CD4-positive, alpha-beta T cell treated with Interleukin-17A for 1 hour (primary cell): ENCODE data around the gene PTPRN2.
A peak's percentile ranks its signal among the peaks of the same experiment; 100 is the strongest.
"Not testable (repeated sequence)": the region's sequence is repeated elsewhere in the genome, so short reads cannot be mapped to it uniquely, and the experiment has no call there.

Source experiments
- DNase-seq: peaks from one replicate; pipeline ENCODE4 v3.0.0-alpha.2; 2020

The PTPRN2 gene

DNA sequence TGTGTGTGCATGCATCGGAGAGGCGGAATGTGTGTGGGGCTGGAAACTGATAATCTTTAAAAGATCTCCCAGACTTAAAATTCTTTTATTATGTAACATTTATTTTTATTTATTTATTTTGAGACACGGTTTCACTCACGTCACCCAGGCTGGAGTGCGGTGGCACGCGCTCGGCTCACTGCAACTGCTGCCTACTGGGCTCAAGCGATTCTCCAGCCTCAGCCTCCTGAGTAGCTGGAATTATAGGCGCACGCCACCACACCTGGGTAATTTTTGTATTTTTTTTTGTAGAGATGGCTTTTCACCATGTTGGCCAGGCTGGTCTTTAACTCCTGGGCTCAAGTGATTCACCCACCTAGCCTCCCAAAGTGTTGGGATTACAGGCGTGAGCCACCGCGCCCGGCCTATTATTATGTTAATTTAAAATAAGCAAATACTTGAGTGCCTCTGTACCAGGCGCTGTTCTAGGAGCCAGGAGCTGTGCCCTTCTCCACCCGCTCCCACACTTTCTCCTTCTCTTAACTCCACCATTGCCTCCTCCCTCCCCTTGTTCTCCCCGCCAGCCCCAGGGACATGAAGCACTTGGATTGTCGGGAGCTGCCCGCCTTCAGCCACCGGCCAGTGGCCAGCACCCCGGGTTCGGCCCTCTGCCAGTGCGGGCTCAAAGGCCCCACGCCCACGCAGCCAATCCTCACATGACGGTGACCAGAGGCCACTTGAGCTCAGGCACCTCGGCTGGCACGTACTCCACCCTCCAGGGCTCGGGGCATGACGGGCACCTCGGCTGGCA lies 1087.3 kb downstream of the PTPRN2 start:
- no peak for DNase-seq

DNA sequence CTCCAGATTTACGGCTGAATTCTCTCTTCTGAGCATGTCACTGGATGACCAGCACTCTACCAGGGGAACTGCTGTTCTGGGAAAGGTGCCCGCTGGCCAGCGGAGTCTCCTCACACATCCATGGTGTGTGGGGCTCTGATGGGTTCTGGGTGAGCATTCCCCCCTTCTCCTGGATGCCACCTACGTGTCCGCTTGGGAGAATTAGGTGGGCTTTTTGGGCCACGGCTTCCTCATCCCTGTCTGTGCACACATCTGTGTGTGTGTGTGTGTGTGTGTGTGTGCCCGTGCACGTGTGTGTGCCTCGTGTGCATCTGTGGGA lies 1087.8 kb downstream of the PTPRN2 start:
- DNase-seq, result no peak

DNA sequence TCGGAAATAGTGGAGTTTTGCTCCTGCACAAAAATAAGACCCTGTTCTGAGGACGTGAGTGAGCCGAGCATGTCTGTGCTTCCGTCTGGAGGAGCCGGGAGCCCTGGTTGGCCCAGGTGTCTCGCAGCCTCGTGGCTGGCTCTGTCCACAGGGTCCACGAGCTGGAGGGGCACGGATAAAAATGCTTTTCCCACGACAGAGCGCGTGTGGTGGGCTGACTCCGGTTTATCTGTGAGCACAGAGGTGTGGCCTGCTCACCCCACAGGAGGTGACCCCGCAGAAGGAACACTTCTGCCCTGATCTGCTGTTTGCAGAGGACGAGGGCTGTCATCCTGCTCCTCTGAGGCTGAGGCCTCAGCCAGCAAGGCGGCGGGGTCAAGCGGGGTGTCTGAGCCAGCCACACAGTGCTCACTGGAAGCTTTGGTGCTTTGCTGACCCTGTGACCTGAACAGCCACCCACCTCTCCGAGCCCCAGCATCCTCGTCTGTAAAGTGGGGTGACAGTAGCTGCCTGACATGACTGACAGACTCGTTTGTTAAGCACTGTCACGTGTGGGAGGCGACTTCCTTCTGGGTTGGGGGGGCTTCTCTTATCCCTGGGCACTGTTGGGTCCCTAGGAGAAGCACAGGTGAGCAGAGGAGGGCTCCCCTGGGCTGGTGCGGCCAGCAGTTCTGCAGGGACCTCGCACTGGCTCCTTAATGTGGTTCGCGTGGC lies 1088.3 kb downstream of the PTPRN2 start:
- no peak for DNase-seq

- DNase-seq, result no peak
These were observed 1089.0 kb downstream of the PTPRN2 start for GRCh38 chr7:157498657-157499056.

DNA sequence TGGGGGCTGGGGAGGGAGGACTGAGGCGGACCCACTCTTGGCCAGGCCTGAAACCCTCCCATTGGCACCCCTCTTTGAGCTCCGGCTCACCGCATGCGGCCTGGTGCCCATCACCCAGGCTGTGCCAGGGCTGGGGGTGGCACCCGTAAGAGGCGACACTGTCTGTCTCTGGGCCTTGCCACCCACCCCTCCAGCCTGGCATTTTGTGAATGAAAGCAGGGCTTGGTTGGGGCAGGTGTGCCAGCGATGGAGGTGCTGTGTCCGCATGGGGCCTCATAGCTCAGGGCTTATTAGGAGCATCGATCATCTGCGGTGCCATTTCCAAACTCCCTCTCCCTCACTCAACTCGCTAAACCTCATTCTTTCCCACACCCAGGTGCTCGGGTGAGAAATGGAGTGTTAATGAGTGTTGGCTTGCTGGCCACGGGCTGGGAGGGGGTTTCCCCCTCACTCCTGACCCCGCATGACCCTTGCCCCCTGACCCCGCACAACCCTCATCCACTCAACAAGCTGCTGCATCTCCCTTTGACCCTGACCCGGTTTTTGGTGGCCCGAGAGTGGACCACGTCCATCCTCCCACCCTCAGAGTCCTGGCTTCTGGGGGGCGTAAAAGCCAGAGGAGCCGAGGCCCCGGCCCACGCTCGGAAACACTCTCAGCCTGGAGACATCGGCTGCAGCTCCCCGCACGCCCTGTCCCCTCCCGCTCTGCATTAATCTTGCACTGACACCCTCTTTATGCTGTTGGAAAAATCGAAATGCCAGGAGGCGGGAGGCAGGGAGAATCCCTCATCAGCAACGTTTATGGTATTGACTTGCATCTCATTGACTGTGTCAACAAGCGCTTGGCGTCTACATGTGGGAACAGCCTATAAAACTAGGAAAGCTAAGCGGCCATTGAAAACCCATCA lies 1089.6 kb downstream of the PTPRN2 start:
- DNase-seq, result no peak

GRCh38 chr7:157497367-157497743 lies 1090.3 kb downstream of the PTPRN2 start:
- DNase-seq, result no peak

DNA sequence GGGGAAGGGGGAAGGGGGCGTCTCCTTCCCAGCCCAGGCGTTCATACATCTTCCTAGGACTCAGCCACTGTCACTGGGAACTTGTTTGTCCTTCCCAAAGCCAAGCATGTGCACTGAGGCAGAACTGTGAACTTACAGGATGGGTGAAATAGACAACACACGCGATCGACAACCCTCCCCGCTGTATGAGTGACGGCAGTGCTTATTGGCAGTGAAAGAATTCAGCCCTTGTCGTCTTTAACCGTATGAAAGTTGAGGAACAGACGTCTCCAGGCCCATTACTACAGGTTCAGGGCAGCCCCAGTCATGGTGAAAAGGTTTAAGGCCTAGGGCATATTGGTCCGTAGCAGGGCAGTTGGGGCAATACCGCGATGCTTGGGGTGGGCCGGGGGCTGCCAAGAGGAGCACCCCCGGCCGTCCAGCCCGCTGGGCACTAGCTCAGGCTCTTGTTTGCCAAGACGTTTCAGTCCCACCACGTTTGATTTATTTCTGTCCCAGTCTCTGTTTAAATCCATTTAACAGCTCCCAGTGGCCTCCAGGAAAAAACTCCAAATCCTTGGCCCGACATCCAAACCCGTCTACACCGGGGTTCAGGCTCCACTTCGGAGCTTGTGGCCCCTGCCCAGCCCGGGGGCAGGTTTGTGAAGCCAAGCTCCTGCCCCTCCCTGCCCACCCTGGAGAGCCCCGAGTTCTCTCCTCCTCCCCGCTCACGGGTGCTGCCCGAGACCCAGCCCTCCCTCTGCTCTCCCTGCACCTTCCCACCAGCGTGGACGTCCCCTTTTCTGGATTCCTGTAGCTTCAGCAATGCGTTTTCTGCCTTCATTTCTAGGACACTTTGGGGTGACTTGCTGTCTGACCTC lies 1091.0 kb downstream of the PTPRN2 start:
- DNase-seq, result no peak

DNA sequence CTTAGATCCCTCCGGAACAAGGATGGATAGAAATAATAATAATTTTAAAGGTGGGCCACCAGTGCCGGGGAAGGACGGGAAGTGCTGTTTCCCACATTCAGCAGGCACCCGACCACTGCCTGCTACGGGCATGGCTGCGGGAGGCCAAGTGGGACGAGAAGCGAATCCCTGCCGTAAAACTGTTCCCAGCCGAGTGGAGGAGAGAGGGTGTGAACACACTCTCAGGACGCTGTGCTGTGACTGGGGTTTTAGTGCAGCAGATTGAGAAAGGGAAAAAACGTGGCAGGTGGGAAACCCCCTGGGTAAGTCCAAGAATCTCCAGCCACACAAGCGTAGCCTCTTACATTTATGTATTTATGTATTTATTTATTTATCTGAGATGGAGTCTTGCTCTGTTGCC lies 1092.0 kb downstream of the PTPRN2 start:
- DNase-seq, result peak; percentile 22

DNA sequence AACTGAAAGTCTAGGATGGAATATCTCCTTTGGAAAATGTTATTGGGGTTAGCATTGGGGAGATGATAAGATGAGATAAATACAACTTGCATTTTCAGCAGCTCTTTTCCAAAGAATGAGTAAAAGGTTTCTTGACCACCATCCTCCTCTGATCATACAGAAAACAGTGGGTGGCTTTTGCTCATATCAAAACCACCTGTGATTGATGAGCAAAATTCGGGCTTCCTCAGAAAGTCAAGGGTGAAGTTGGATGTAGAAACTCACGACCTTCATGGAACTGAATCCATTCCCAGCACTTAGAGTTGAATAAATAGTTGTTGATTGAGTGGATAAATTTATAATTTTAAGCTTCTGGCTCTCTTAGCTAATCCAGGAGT lies 1092.5 kb downstream of the PTPRN2 start:
- no peak for DNase-seq

GRCh38 chr7:157494506-157495176 lies 1093.0 kb downstream of the PTPRN2 start:
- no peak for DNase-seq

GRCh38 chr7:157493776-157494175 lies 1093.8 kb downstream of the PTPRN2 start:
- no peak for DNase-seq

DNA sequence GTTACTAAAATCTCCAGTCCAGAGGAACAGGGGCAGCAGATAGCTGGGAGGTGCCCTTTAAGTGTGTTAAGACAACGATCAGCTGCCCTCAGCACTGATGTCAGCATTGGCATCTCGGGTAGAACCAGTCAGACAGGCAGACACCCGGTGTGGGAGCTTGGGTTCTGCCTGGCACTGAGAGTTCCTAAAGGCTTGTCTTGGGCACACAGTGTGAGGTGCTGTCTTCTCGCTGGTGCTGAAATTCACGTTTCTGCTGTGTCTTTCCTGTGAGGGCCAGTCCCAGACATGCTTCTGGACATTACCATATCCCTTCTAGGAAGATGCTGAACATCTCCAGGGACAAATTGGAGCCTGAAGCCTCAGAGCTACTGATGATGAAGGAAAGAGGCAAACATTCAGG lies 1094.6 kb downstream of the PTPRN2 start:
- no peak for DNase-seq

- peak; percentile 81 for DNase-seq
These were observed 1097.1 kb downstream of the PTPRN2 start for GRCh38 chr7:157490465-157490912.

DNA sequence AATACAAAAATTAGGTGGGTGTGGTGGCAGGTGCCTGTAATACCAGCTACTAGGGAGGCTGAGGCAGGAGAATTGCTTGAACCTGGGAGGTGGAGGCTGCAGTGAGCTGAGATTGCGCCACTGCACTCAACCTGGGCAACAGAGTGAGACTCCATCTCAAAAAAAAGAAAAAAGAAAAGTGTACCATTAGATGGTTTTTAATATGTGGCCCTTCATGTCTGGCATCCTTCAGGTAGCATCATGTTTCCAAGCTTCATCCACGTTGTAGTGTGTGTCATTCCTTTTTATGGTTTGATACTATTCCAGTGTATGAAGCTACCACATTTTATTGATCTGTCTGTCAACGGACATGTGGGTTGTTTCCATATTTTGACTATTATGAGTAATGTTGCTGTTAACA lies 1097.8 kb downstream of the PTPRN2 start:
- not testable (repeated sequence) for DNase-seq
